OCI-LY3 (cell line): ENCODE data around the gene OPN5.

ENCODE experiments used
- EZH2phosphoT487 ChIP-seq: fragments of 200-600 bp; shearing (Covaris generic); IDR thresholded peaks from 2 replicates; pipeline ENCODE4 v1.6.1; 2018; ENCODE audit warnings: antibody characterized with exemption, mixed run types, low read depth
- TF ChIP-seq, protein P1 (sequence below): fragments of 200-600, 300-600 bp; sonication (generic); IDR thresholded peaks from 2 replicates; pipeline ENCODE4 v1.5.1; 2014; ENCODE audit warnings: antibody characterized with exemption, low read length, low read depth

DNA sequence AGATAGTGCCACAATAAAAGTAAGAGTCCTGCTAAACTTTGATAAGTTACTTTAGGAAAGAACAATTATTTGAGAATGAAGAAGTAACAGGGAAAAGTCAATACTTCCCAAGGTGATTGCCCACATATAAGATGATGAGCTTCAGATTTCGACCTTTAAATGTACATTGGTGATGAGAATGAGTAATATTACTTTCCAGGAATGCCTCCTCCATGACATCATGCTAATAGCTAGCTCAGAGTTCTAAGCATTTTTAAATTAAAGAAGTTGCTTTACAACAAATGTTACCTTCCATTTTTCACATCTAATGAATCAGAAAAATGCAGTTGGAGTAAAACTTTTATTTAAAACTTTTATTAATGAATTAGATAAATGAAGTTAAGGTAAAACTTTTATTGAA, 22.5 kb upstream of the OPN5 start:
- TF ChIP-seq, protein P1, sequence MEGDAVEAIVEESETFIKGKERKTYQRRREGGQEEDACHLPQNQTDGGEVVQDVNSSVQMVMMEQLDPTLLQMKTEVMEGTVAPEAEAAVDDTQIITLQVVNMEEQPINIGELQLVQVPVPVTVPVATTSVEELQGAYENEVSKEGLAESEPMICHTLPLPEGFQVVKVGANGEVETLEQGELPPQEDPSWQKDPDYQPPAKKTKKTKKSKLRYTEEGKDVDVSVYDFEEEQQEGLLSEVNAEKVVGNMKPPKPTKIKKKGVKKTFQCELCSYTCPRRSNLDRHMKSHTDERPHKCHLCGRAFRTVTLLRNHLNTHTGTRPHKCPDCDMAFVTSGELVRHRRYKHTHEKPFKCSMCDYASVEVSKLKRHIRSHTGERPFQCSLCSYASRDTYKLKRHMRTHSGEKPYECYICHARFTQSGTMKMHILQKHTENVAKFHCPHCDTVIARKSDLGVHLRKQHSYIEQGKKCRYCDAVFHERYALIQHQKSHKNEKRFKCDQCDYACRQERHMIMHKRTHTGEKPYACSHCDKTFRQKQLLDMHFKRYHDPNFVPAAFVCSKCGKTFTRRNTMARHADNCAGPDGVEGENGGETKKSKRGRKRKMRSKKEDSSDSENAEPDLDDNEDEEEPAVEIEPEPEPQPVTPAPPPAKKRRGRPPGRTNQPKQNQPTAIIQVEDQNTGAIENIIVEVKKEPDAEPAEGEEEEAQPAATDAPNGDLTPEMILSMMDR, result no peak
- TF ChIP-seq EZH2phosphoT487, result no peak
